ENCODE measurements around the gene CCT7.

GRCh38 chr2:73197579-73197978, 36.5 kb upstream of the CCT7 start:
- no peak for TF ChIP-seq POLR2A (IDR thresholded peaks at IDR 0.05)
- TF ChIP-seq CTCF (IDR thresholded peaks at IDR 0.05): no peak
- TF ChIP-seq POLR2AphosphoS5 (IDR thresholded peaks at IDR 0.05): no peak

Measured in breast epithelium (tissue), 3 donors.